ENCODE data around the gene VIL1.

The VIL1 gene

GRCh38 chr2:218406209-218406948, 12.5 kb upstream of the VIL1 start:
- peak; percentile 96 for DNase-seq (ENCODE audit: low read depth)

DNA sequence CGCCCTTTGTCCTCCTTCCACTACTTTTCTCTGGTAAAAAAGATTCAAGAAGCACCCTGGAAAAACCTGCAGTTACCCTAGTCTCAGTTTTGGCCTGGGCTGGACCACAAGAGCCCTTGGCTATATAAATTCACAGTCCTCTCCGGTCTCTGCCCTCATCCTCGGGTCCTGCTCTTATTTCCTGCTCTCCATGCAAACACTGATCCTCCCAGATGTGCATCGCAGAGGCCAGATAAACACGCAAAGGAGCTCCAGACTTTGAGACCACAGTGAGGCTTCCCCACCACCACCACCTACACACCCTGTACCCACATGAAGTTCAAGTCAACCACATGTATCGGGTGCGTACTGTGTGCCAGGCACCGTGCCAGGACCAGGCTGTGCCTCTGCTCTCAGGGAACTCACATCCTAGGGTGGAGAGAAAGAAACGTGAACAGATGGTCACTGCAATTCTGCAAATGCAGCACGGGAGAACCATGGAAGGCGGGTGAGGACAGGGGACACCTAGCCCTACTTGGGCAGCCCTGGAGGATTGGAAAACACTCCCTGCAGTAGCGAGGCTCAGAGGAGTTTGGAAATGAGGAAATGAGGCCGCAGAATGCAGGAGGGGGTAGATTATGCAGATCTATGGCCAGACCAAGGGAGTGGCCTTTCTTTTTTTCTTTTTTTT, 11.8 kb upstream of the VIL1 start:
- peak; percentile 54 for DNase-seq (ENCODE audit: low read depth)

- no peak for DNase-seq (ENCODE audit: low read depth)
Measured at GRCh38 chr2:218407717-218408116, 11.2 kb upstream of the VIL1 start.

- DNase-seq (ENCODE audit: low read depth): no peak
Measured at GRCh38 chr2:218418321-218418716, 604 bp upstream of the VIL1 start.

- DNase-seq (ENCODE audit: low read depth): no peak
Measured at GRCh38 chr2:218419630-218420216, 800 bp downstream of the VIL1 start.

- DNase-seq (ENCODE audit: low read depth): no peak
Measured at GRCh38 chr2:218421027-218421426, 2.1 kb downstream of the VIL1 start.

DNA sequence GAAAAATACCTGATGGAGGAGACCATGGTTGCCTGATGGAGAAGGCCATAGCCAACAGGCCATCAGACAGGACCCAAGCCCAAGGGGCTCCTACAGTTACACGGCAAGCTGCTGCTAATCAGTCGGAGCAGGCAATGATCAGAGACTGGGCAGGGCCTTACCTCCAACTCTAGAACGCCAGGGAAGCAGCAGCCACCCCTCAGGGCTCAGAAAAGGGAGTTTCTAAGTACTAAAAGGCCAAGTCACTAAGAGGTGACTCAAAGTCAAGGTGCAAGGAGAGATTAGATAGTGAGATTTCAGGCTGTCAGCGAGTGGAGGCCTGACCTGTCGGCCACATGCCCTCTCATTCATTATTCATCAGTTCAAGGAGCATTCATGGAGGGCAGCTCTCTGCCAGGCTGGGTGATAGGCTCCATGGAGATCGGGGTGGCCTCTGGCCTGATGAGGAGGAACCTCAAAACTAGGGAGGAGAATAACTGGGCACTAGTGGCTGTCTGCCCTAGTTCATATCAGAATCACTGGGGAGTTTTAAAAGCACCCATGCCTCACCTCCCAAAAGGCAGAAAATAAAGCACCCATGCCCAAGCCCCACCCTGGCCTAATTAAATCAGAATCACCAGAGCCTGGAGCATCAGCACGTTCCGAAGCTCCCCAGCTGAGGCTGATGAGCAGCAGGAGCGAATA, 3.6 kb downstream of the VIL1 start:
- DNase-seq (ENCODE audit: low read depth): no peak

DNA sequence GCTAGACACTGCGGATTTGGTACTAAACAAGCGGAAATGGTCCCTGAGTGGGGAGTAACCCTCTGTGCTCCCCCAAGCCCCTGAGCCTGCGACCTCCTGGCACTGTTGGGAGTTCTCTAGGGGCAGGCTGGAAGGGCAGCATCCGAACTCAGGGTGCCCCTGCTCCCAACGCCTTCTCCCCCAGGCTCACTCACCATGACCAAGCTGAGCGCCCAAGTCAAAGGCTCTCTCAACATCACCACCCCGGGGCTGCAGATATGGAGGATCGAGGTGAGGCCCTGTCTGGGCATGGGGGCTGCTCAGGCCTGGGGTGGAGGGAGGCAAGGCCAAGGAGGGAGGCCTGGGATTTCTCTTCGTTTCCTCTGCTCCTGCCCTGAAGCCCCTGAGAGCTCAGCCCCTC, 4.7 kb downstream of the VIL1 start:
- DNase-seq (ENCODE audit: low read depth): no peak

DNA sequence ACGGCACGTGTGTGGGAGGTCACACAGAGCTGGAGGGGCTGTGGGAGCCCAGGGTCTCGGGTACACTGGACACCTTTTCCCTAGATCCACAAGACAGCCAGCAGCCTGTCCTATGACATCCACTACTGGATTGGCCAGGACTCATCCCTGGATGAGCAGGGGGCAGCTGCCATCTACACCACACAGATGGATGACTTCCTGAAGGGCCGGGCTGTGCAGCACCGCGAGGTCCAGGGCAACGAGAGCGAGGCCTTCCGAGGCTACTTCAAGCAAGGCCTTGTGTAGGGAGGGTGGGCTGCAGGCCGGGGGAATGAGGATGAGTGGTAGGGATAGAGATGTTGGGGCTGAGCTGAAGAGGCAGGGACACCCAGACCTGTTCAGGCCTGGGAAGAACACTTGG, 6.6 kb downstream of the VIL1 start:
- DNase-seq (ENCODE audit: low read depth): no peak

GRCh38 chr2:218427741-218428140, 8.8 kb downstream of the VIL1 start:
- DNase-seq (ENCODE audit: low read depth): no peak

DNA sequence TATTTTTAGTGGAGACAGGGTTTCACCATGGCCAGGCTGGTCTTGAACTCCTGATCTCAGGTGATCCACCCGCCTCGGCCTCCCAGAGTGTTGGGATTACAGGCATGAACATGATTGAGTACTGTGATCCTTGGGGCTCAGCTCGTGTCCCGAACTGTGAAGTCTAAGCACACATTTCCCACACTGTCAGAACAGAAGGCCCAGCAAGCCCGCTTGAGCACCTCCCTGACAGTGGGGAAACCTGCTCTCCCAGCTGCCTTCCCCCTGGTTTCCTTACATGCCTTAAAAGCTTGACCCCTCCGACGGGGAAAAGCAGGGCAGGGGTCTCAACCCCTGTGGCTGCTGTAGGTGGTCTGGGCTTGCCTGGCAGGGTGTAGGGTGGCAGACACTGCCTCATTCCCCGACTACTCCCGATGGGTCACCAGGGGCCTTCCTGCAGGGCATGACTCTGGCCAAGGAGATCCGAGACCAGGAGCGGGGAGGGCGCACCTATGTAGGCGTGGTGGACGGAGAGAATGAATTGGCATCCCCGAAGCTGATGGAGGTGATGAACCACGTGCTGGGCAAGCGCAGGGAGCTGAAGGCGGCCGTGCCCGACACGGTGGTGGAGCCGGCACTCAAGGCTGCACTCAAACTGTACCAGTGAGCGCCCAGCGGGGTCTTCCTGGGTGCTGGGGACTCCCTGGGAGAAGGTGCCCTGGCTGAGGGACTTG, 10.1 kb downstream of the VIL1 start:
- DNase-seq (ENCODE audit: low read depth): no peak

- DNase-seq (ENCODE audit: low read depth): no peak
Measured at GRCh38 chr2:218429911-218430692, 11.2 kb downstream of the VIL1 start.

- no peak for DNase-seq (ENCODE audit: low read depth)
Measured at GRCh38 chr2:218430721-218431120, 11.8 kb downstream of the VIL1 start.

GRCh38 chr2:218431878-218432277, 13.0 kb downstream of the VIL1 start:
- no peak for DNase-seq (ENCODE audit: low read depth)

GRCh38 chr2:218432676-218433365, 13.9 kb downstream of the VIL1 start:
- no peak for DNase-seq (ENCODE audit: low read depth)

GRCh38 chr2:218434456-218434855, 15.5 kb downstream of the VIL1 start:
- DNase-seq (ENCODE audit: low read depth): no peak

GRCh38 chr2:218435003-218435982, 16.4 kb downstream of the VIL1 start:
- no peak for DNase-seq (ENCODE audit: low read depth)

- no peak for DNase-seq (ENCODE audit: low read depth)
Measured at GRCh38 chr2:218436992-218437391, 18.1 kb downstream of the VIL1 start.

GRCh38 chr2:218437969-218438368, 19.0 kb downstream of the VIL1 start:
- DNase-seq (ENCODE audit: low read depth): no peak

DNA sequence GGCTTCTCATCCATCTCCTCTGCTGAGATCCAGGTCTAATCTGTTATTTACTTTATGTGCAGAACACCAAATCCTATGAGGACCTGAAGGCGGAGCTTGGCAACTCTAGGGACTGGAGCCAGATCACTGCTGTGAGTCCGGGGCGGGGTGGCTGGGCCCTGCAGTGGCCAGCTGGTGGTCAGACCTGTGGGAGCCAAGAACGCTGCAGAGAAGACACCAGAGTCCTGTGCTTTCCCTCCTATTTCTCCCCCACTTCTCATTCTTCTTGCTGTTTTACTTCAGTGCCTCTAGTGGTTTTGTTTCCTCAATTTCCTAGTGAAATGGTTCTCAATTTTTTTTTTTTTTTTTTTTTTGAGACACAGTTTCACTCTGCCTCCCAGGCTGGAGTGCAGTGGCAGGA, 19.7 kb downstream of the VIL1 start:
- DNase-seq (ENCODE audit: low read depth): no peak

Measured in ELR (cell line).